ENCODE results near the gene ERP29.

The ERP29 gene

GRCh38 chr12:111978545-111978944 is 34.7 kb upstream of the ERP29 start:
- no peak overlapping the region for H3K4me3 ChIP-seq (ENCODE audit: low read depth, low read length)
- TF ChIP-seq CTCF (IDR thresholded peaks at IDR 0.05; ENCODE audit: borderline replicate concordance, insufficient read depth, low read depth, low read length): no peak

GRCh38 chr12:111980598-111980997 is 32.6 kb upstream of the ERP29 start:
- no peak overlapping the region for H3K4me3 ChIP-seq (ENCODE audit: low read depth, low read length)
- TF ChIP-seq CTCF (IDR thresholded peaks at IDR 0.05; ENCODE audit: borderline replicate concordance, insufficient read depth, low read depth, low read length): no peak

GRCh38 chr12:111981987-111982386 is 31.2 kb upstream of the ERP29 start:
- H3K4me3 ChIP-seq (ENCODE audit: low read depth, low read length): no peak overlapping the region
- TF ChIP-seq CTCF (IDR thresholded peaks at IDR 0.05; ENCODE audit: borderline replicate concordance, insufficient read depth, low read depth, low read length): no peak

GRCh38 chr12:111984820-111985219 is 28.4 kb upstream of the ERP29 start:
- no peak overlapping the region for H3K4me3 ChIP-seq (ENCODE audit: low read depth, low read length)
- no peak for TF ChIP-seq CTCF (IDR thresholded peaks at IDR 0.05; ENCODE audit: borderline replicate concordance, insufficient read depth, low read depth, low read length)

- H3K4me3 ChIP-seq (ENCODE audit: low read depth, low read length): no peak overlapping the region
- TF ChIP-seq CTCF (IDR thresholded peaks at IDR 0.05; ENCODE audit: borderline replicate concordance, insufficient read depth, low read depth, low read length): no peak
Observed at GRCh38 chr12:111991535-111991934, 21.7 kb upstream of the ERP29 start.

GRCh38 chr12:111991946-111992345 is 21.3 kb upstream of the ERP29 start:
- H3K4me3 ChIP-seq (ENCODE audit: low read depth, low read length): no peak overlapping the region
- no peak for TF ChIP-seq CTCF (IDR thresholded peaks at IDR 0.05; ENCODE audit: borderline replicate concordance, insufficient read depth, low read depth, low read length)

GRCh38 chr12:111992464-111992863 is 20.8 kb upstream of the ERP29 start:
- TF ChIP-seq CTCF (IDR thresholded peaks at IDR 0.05; ENCODE audit: borderline replicate concordance, insufficient read depth, low read depth, low read length): no peak

More at GRCh38 chr12:111992464-111992863, 20.8 kb upstream of the ERP29 start:
- H3K4me3 ChIP-seq (ENCODE audit: low read depth, low read length): no peak overlapping the region

Measured in GM12875 (cell line).